PFSK-1 (cell line): ENCODE measurements around the gene SESN2.

ENCODE experiments used
- FOXP2 ChIP-seq: optimal IDR thresholded peaks from 2 replicates; pipeline ENCODE3; 2011; ENCODE audit warnings: borderline replicate concordance, control low read depth, inconsistent platforms; ENCODE audit not compliant: insufficient read depth; ENCODE audit errors: extremely low read length, extremely low read depth
- POLR2AphosphoS5 ChIP-seq: IDR thresholded peaks from 2 replicates; pipeline ENCODE4 v1.6.1; 2012; ENCODE audit warnings: low read depth, mild to moderate bottlenecking, control low read depth, low read length, moderate library complexity
- SIN3A ChIP-seq: IDR thresholded peaks from 2 replicates; pipeline ENCODE4 v1.6.1; 2012; ENCODE audit warnings: mild to moderate bottlenecking, low read length, moderate library complexity, borderline replicate concordance; ENCODE audit not compliant: insufficient read depth
- TAF1 ChIP-seq: IDR thresholded peaks from 2 replicates; pipeline ENCODE4 v1.6.1; 2012; ENCODE audit warnings: low read length, control low read depth, borderline replicate concordance; ENCODE audit not compliant: insufficient read depth
- TF ChIP-seq, protein P1 (sequence below), 2 experiments: IDR thresholded peaks; 2 replicates each; pipeline versions ENCODE4 v1.6.1 to v1.8.0; 2011 to 2012; ENCODE audit warnings: low read depth in 2 of 2, low read length in 2 of 2, control low read depth in 1 of 2, inconsistent platforms in 1 of 2, mild to moderate bottlenecking in 1 of 2, moderate library complexity in 1 of 2; ENCODE audit not compliant: insufficient read depth in 1 of 2

SESN2 gene

DNA sequence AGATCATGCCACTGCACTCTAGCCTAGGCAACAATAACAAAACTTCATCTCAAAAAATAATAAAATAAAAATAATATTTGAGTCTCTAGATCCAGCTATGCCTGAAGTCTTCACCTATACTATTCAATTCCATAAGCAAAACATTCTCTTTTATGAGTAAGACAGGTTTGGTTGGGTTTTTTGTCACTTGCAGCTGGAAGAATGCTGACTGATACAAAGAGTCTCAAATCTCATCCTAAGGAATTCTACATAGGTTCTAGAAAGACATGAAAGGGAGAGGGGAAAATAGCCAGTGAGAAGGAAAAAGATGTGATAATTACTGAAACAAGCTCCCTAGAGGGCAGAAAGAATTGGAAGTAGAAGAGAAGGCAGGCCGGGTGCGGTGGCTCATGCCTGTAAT, 39.1 kb downstream of the SESN2 start:
- TF ChIP-seq TAF1 (no peak), POLR2AphosphoS5 (no peak), SIN3A (no peak), FOXP2 (no peak)
- TF ChIP-seq, protein P1, sequence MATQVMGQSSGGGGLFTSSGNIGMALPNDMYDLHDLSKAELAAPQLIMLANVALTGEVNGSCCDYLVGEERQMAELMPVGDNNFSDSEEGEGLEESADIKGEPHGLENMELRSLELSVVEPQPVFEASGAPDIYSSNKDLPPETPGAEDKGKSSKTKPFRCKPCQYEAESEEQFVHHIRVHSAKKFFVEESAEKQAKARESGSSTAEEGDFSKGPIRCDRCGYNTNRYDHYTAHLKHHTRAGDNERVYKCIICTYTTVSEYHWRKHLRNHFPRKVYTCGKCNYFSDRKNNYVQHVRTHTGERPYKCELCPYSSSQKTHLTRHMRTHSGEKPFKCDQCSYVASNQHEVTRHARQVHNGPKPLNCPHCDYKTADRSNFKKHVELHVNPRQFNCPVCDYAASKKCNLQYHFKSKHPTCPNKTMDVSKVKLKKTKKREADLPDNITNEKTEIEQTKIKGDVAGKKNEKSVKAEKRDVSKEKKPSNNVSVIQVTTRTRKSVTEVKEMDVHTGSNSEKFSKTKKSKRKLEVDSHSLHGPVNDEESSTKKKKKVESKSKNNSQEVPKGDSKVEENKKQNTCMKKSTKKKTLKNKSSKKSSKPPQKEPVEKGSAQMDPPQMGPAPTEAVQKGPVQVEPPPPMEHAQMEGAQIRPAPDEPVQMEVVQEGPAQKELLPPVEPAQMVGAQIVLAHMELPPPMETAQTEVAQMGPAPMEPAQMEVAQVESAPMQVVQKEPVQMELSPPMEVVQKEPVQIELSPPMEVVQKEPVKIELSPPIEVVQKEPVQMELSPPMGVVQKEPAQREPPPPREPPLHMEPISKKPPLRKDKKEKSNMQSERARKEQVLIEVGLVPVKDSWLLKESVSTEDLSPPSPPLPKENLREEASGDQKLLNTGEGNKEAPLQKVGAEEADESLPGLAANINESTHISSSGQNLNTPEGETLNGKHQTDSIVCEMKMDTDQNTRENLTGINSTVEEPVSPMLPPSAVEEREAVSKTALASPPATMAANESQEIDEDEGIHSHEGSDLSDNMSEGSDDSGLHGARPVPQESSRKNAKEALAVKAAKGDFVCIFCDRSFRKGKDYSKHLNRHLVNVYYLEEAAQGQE (IDR thresholded peaks at IDR 0.05; ENCODE audit: insufficient read depth in 1 of 2, low read depth in 2 of 2, low read length in 2 of 2), result no peak

DNA sequence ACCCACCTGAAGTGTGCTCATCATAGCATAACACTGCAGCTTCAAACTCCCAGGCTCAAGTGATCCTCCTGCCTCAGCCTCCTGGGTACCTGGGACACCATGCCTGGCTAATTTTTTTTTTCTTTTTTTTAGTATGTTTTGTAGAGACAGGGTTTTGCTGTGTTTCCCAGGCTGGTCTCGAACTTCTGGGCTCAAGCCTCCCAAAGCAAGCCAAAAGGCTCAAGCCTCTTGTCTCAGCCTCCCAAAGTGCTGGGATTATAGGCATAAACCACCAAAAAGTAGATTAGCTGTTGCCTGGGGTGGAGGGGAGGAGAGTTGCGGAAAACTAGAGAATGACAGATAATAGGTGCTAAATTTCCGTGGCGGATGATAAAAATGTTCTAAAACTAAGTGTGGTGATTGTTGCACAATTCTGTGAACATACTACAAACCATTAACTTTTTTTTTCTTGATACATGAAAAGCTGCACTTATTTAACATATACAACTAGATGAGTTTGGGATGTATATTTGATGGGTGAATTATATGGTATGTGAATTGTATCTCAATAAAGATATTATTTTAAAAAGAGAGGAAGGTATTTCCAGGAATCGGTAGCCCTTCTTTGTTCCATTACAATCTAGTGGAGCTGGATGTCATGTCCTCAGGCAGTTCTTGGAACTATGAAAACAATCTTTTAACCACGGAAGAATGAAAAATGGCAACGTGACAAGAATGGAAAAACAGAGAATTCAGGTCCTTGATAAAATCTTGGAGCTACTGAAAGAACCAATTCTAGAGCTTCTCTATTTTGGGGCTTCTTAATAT, 42.3 kb downstream of the SESN2 start:
- TF ChIP-seq SIN3A, result no peak
- no peak for TF ChIP-seq FOXP2
- TF ChIP-seq, protein P1 (IDR thresholded peaks at IDR 0.05; ENCODE audit: insufficient read depth in 1 of 2, low read depth in 2 of 2, low read length in 2 of 2), result no peak
- no peak for TF ChIP-seq POLR2AphosphoS5
- TF ChIP-seq TAF1, result no peak

DNA sequence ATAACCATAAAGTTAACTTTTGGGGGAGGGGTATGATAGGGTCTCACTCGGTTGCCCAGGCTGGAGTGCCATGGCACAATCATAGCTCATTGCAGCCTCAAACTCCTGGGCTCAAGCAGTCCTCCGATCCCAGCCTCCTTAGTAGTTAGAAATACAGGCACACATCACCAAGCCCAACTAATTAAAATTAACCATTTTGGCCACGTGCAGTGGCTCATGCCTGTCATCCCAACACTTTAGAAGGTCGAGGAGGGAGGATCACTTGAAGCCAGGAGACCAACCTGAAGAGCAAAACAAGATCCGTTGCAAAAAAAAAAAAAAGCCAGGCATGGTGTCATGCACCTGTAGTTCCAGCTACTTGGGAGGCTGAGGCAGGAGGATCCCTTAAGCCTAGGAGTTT, 42.9 kb downstream of the SESN2 start:
- TF ChIP-seq POLR2AphosphoS5, result no peak
- no peak for TF ChIP-seq FOXP2
- no peak for TF ChIP-seq SIN3A
- TF ChIP-seq, protein P1 (IDR thresholded peaks at IDR 0.05; ENCODE audit: insufficient read depth in 1 of 2, low read depth in 2 of 2, low read length in 2 of 2), result no peak
- TF ChIP-seq TAF1, result no peak

DNA sequence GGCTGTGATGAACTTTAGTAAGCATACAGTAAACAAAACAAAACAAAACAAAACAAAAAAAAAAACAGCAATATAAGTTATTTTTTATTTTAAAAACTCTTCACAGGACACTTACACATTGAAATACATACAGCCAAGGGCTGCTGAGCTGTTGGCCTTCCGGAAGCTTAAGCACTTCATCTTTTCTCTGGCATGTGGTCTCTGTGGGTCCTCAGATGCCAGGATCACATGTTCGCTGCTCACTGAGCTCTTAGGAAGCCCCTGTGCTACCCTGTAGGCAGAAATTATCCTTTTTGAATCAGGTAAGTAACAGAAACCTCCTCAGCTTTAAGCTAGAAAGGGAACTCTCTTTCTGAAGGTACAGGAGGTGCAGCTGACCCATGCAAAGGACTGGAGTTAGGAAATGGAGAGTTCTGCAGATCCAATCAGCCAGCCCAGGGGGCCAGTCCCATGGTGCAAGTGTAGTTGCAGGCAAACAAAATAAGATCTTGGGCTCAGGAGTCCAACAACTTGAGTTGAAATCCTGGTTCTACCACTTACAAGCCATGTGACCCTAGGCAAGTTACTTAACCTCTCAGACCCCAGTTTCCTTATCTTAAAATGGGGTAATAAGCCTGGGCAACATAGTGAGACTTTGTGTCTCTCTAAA, 47.1 kb downstream of the SESN2 start:
- TF ChIP-seq, protein P1 (IDR thresholded peaks at IDR 0.05; ENCODE audit: insufficient read depth in 1 of 2, low read depth in 2 of 2, low read length in 2 of 2), result no peak
- TF ChIP-seq SIN3A (no peak), POLR2AphosphoS5 (no peak), FOXP2 (no peak), TAF1 (no peak)
